OCI-LY7 (cell line): ENCODE results near the gene PCK2. TPM values are rescaled to one million over a fixed set of nuclear protein-coding genes. Genes with fewer than 3 reads are reported as not detected.

Source experiments
- BruUV-seq: library from RNA; stranded (reverse); fragments of 400-500 nt; replicated peaks from 2 replicates; lab custom pipeline; 2021; lab: Mats Ljungman, UMichigan
- CTCF ChIA-PET: fragments of 300-600 bp; sonication (Branson Sonifier 250); formaldehyde crosslinking; loops from one replicate; lab custom pipeline; 2022; ENCODE audit warnings: antibody characterized with exemption; ENCODE audit not compliant: unreplicated experiment; lab: Charles Lee
- POLR2A ChIA-PET: fragments of 300-600 bp; sonication (Branson Sonifier 250); formaldehyde crosslinking; loops from one replicate; lab custom pipeline; 2022; ENCODE audit warnings: antibody characterized with exemption; lab: Charles Lee
- DNase-seq: peaks from one replicate; pipeline ENCODE4 v3.0.0-alpha.2; 2015; ENCODE audit warnings: low spot score
- H2AFZ ChIP-seq: fragments of 200-600 bp; sonication (generic), shearing (Covaris generic); 2 replicates; pipeline ENCODE4 v1.6.1; 2014; ENCODE audit warnings: mild to moderate bottlenecking, antibody characterized with exemption, low read length, moderate library complexity
- H3K27ac ChIP-seq: fragments of 200-600 bp; sonication (generic); 2 replicates; pipeline ENCODE4 v1.5.1; 2014; ENCODE audit warnings: mixed run types, low read depth, mild to moderate bottlenecking, moderate library complexity, low read length, inconsistent platforms; ENCODE audit not compliant: poor library complexity, severe bottlenecking
- H3K36me3 ChIP-seq: fragments of 200-600 bp; sonication (generic); 2 replicates; pipeline ENCODE4 v1.6.1; 2014; ENCODE audit warnings: mild to moderate bottlenecking, antibody characterized with exemption, low read length, moderate library complexity, mixed read lengths; ENCODE audit not compliant: insufficient read depth
- H3K4me1 ChIP-seq: fragments of 200-600 bp; sonication (generic); 2 replicates; pipeline ENCODE4 v1.5.1; 2014; ENCODE audit warnings: mild to moderate bottlenecking, low read length; ENCODE audit not compliant: insufficient read depth, poor library complexity, severe bottlenecking
- H3K4me2 ChIP-seq: fragments of 200-600 bp; sonication (generic); 2 replicates; pipeline ENCODE4 v1.6.1; 2014; ENCODE audit warnings: mild to moderate bottlenecking, low read length
- H3K4me3 ChIP-seq: fragments of 200-600 bp; sonication (generic); 2 replicates; pipeline ENCODE4 v1.5.1; 2014; ENCODE audit warnings: mild to moderate bottlenecking, low read depth, low read length; ENCODE audit not compliant: poor library complexity, severe bottlenecking
- H3K79me2 ChIP-seq: fragments of 200-600 bp; sonication (generic); 2 replicates; pipeline ENCODE4 v1.6.1; 2016; ENCODE audit warnings: low read depth, mild to moderate bottlenecking, low read length, moderate library complexity, mixed read lengths; ENCODE audit not compliant: insufficient read depth
- H3K9me2 ChIP-seq: fragments of 200-600 bp; sonication (generic); 2 replicates; pipeline ENCODE4 v1.6.1; 2016; ENCODE audit warnings: mild to moderate bottlenecking, low read length, mixed read lengths; ENCODE audit not compliant: insufficient read depth
- H3K9me3 ChIP-seq: fragments of 200-600 bp; sonication (generic); 2 replicates; pipeline ENCODE4 v1.6.1; 2014; ENCODE audit warnings: mild to moderate bottlenecking, mixed run types, low read length, mixed read lengths
- H4K20me1 ChIP-seq: fragments of 200-600 bp; sonication (generic); 2 replicates; pipeline ENCODE4 v1.6.1; 2014; ENCODE audit warnings: mild to moderate bottlenecking, antibody characterized with exemption, low read length, moderate library complexity, mixed read lengths; ENCODE audit not compliant: insufficient read depth
- EZH2phosphoT487 ChIP-seq: fragments of 200-600 bp; sonication (generic); IDR thresholded peaks from 2 replicates; pipeline ENCODE4 v1.6.1; 2018; ENCODE audit warnings: low read depth, borderline replicate concordance, mild to moderate bottlenecking, mixed run types, antibody characterized with exemption, low read length, moderate library complexity, mixed read lengths
- intact Hi-C: fragments of 100-400 bp; cut with micrococcal nuclease; formaldehyde crosslinking; loops from one replicate; pipeline ENCODE4 v1.10.0; 2022; ENCODE audit not compliant: unreplicated experiment
- total RNA-seq, 2 experiments: library from RNA; depleted of rRNA in 1 of 2; stranded (reverse); fragments of >200 nt in 1 of 2; shearing (Covaris generic) in 1 of 2; gene quantifications; 2 replicates each; pipeline ENCODE4 v1.2.3, GENCODE V29; 2014 to 2022
- TF ChIP-seq, protein P1 (sequence below): fragments of 200-600 bp; sonication (generic); conservative IDR thresholded peaks from 2 replicates; pipeline ENCODE4 v1.5.1; 2014; ENCODE audit warnings: mild to moderate bottlenecking, antibody characterized with exemption, low read length, moderate library complexity, mixed read lengths

Gene PCK2
- total RNA-seq, 2 experiments from 2014 or later = 43.6 to 130 TPM

DNA sequence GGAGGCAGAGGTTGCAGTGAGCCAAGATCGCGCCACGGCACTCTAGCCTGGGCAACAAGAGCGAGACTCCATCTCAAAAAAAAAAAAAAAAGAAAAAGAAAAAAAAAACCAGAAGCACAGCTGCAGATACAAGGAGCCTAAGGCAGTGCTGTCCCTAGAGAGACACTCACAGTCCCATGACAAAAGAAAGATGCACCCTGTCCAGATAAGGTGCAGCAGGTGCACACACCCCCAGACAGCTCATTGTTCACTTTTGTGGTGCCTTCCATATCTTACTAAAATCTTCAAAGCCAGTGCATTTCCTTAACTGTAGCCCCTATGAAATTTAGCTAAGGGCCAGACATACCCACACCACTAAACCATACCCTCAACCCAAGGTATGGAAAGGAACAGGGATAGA, 28.3 kb downstream of the PCK2 start:
- Histone ChIP-seq H3K27ac (no peak overlapping the region), H3K4me3 (no peak overlapping the region), H3K4me2 (no peak overlapping the region), H3K4me1 (peaks cover 3% of the 10 kb centered on the region), H3K36me3 (peaks cover 55% of the 10 kb centered on the region), H3K9me2 (no peaks in the 10 kb centered on the region), H4K20me1 (no peaks in the 10 kb centered on the region), H3K9me3 (no peaks in the 10 kb centered on the region), H3K79me2 (no peaks in the 10 kb centered on the region), H2AFZ (no peak overlapping the region)
- ChIA-PET CTCF (no interaction called here), POLR2A (interaction anchor here (0.8 kb wide), 1 partner anchor 14 kb away, joined by 3 read pairs; the partner anchor contains the start of gene PSME1)
- no TSS peak for BruUV-seq
- TF ChIP-seq EZH2phosphoT487 = no peak
- TF ChIP-seq, protein P1, sequence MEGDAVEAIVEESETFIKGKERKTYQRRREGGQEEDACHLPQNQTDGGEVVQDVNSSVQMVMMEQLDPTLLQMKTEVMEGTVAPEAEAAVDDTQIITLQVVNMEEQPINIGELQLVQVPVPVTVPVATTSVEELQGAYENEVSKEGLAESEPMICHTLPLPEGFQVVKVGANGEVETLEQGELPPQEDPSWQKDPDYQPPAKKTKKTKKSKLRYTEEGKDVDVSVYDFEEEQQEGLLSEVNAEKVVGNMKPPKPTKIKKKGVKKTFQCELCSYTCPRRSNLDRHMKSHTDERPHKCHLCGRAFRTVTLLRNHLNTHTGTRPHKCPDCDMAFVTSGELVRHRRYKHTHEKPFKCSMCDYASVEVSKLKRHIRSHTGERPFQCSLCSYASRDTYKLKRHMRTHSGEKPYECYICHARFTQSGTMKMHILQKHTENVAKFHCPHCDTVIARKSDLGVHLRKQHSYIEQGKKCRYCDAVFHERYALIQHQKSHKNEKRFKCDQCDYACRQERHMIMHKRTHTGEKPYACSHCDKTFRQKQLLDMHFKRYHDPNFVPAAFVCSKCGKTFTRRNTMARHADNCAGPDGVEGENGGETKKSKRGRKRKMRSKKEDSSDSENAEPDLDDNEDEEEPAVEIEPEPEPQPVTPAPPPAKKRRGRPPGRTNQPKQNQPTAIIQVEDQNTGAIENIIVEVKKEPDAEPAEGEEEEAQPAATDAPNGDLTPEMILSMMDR = no peak
- no peak for DNase-seq
- intact Hi-C loops = no loop called here

DNA sequence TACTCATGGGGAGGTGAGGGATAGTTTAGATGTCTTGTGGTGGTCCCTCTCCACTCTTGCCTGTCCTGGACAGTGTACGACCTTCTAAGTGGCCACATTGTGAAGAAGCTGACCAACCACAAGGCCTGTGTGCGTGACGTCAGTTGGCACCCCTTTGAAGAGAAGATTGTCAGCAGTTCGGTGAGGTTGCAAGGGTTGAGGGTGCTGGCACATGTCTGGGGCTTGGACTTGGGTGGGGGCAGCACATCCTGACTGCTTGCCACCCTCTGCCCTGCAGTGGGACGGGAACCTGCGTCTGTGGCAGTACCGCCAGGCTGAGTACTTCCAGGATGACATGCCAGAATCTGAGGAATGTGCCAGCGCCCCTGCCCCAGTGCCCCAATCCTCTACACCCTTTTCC, 28.8 kb downstream of the PCK2 start:
- BruUV-seq = no TSS peak
- H3K9me3 ChIP-seq = no peaks in the 10 kb centered on the region
- no peak for DNase-seq
- H3K4me2 ChIP-seq = no peak overlapping the region
- no peaks in the 10 kb centered on the region for H3K79me2 ChIP-seq
- no peaks in the 10 kb centered on the region for H3K9me2 ChIP-seq
- CTCF ChIA-PET = no interaction called here
- no peaks in the 10 kb centered on the region for H4K20me1 ChIP-seq
- no peak overlapping the region for H3K27ac ChIP-seq
- no peak overlapping the region for H3K4me3 ChIP-seq
- TF ChIP-seq EZH2phosphoT487 = no peak
- TF ChIP-seq, protein P1 = no peak
- POLR2A ChIA-PET = interaction anchor here (0.7 to 0.8 kb wide), 2 partner anchors 13 to 14 kb away, joined by 3 read pairs; partner anchors contain the start of gene PSME1
- H3K36me3 ChIP-seq = peaks cover 50% of the 10 kb centered on the region
- H3K4me1 ChIP-seq = peaks cover 8% of the 10 kb centered on the region
- no peak overlapping the region for H2AFZ ChIP-seq
- intact Hi-C loops = no loop called here
